ENCODE results near the gene CD58.
A peak's percentile ranks its signal among the peaks of the same experiment; 100 is the strongest.
"Not testable (repeated sequence)": the region's sequence is repeated elsewhere in the genome, so short reads cannot be mapped to it uniquely, and the experiment has no call there.

The CD58 gene

DNA sequence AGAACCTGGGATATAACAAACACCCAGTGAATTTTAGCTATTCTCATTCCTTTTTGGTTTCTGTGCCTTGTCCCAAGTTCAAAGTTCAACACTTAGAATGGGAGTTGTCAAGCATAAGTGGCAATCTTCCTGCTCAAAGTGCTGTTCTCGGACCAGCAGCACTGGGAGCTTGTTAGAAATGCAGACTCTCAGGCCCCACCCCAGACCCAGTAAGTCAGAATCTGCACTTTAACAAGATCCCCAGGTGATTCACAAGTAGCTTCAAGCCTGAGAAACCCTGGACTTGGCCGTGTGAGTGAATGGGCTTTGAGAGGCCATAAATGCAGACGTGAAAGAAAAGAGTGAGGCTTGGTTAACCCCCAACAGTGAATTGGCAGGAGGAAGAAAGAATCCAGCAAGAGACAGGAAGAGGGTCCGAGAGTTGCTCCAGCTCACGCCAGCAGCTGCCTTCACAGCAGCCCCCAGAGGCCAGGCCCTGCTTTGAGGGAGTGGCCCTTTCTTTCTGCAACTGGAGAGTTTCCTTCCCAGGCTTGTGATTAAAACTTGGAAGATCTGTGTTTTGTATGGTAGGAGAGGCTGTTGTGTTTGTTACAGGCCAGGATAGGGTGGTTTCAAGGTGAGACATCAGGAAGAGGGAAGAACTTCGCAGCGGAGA, 21.3 kb upstream of the CD58 start:
- DNase-seq: not testable (repeated sequence)

DNA sequence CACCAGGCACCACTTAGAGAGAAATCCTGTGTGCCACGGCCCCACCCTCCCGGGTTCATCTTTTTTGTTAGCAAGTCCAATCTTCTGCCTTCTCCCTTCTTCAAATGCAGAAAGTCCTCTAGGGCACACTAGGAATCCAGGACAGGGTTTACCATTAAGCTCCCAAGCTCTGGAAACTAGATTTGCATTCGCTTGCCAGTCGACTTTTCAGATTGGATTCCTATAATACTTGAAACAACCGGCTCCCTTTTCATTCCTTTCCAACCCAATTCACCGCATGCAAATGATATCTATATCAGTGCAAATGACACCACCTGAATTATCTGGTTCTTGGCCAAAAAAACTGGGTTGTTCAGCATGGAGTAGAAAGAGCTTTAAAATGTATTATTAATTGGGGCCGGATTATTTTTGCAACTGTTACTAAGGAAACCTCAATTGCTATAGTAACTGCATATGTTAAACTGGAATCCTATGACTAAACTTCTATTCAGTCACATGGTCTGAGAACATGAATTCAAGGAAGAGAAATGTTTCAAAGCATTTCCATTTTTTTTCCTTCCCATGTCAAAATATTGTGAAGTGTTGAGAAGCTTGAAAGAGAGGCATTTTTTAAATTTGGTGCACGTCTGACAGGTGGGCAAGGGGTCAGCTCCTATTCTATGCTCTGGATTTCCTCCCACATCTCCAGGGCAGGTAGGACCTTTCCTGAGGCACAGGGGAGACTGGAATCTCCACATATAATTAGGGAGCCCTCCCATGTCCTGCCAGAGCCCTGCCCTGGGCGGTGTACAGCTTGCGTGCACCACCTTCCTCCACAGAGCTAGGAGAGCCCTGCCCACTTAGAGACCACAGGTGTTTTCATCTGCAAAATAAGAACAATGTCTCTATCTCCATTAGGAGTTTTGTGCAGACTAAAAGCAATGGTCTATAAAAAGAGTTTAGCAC, 20.5 kb upstream of the CD58 start:
- not testable (repeated sequence) for DNase-seq

DNA sequence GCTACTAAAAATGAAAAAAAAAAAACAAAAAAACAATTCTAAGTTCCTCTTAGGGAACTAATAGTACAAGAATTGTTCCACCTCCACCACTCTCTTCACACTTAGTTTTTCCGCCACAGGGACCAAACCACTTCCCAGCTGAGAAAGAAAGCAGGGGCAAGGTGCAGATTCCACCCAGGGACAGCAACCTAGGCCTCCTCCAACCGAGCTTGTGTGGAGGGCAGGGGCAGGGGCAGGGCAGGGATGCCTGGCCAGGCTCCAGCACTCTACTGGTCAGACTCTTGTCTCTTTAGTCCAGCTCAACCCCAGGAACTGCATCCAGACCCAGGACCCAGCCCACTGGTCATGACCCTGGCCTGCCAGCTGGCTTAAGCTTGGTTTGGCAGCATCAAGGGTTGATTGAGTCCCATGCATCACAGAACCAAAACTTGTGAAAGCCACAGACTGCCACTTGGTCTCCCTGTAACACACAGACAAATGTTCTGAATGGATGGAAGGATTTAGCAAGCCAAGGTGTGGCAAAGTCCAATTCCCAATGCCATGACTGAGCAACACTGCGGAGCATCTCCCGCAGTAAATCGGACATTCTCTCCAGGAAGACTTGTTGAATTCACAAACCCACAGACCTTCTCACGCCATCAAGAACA, 19.7 kb upstream of the CD58 start:
- DNase-seq: not testable (repeated sequence)

DNA sequence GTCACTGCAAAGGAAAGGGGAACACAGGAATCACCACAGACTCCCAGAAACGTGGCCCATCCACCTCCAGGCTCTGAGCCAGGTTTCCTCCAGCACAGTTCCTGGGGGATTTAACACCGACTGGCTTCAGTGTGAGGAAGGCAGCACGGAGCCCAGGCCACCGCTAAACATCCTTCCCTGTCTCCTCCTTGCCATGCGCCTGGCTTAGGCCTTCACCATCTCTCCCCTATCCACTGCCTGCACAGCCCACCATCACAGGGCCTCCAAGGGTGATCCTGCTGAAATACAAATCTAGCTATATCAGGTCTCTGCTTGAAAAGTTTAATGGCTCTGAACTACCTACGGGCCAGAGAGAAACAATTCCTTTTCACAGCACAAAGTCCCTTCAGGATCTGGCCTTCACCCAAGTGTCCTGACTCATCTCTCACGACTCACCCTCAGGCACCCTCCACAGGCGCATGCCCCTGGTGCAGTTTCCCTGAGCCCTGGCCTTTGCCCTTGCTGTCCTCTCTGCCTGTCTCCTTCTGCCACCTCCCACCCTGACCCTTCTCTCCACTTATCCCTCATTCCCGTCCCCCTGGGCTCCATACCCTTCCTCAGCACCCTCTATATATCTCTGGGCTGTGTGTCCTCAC, 18.4 kb upstream of the CD58 start:
- not testable (repeated sequence) for DNase-seq

DNA sequence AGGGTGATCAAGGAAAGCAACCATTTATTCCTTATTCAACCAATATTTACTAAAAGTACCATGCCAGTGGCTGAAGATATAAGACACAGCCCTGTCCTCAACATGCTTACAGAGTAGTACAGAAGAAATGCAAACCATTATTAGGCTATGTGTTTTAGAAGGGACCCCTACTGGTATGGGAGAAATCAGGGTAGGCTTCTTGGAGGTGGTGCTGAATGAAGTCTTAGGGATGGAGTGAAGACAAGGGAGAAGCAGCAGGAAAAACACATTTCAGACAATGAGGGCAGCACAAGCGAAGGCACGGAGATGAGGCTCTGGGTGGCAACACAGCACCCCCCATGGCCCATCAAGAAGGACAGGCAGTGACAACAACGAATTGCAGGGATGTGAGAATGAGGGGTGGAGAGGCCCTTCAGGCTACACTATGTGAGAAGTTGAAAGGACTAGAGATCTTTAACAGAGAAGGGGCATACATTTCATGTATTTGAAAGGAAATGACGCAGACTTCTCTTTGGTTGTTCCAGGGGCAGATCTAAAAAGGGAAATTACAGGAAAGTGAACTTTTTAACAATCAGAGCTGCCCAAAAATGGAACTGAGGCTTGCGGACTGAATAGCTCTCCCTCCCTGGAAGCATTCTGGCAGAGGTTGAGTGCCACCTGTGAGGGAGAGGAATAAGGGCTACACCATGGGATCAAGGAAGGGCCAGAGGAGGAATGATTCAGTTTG, 16.8 kb upstream of the CD58 start:
- DNase-seq: no peak

DNA sequence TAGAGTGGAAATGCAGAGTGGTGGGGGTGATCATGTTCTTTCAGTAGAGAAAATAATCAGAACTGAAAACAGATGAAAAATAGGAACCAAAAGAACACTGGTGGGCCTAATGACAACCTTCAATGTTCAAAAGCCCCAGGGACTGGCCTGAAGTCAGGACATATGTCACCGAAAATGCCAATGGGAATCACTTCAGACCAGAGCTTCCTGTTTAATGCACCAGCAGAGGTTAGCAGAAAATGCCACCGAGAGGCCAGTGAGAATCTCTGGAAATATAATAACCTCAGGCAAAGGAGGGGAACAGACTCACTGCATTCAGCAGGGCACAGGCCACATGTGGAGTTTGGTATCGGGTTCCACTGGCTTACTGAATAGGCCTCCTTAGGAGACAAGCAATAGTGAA, 15.9 kb upstream of the CD58 start:
- DNase-seq: no peak

DNA sequence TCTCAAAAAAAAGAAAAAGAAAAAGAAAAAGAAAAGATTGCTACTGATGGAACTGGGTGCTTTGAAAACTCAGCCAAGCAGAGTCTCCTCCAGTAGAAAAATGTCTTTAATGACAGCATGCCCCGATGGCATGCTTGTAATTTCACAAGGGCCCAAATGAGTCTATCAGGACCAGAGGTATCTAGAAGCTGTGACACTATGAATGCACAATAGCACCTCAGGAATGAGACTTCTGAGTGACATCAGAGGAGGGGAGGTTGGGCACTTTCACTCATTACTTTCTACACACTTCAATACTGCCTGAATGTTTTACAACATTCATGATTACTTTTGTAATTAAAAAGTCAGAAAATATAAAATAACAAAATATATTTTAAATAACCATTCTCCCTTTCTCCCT, 15.1 kb upstream of the CD58 start:
- no peak for DNase-seq

DNA sequence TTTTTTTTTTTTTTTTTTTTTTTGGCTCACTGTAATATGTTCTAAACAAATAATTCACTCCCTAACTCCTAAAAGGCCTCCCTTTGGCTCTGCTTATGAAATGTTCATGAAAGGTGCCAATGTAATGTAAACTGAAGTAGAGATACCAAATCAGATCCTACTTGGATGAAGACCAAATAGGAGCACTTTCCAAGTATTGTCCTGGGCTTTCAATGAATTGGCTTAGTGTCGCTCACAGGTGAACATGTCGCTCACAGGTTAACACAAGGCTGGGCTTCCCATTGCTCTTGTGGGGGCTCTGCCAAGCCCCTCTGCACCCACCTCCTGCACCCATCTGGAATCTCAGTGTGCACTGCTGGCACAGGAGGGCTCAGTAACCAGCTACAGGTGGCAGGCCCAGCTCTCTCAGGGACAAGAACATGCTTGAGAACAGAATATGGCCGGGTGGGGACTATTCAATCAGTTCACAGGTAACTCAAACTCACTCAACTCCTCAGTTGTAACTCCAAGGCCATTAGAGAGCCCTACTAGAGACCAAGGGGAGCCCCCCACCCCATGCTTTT, 10.6 kb upstream of the CD58 start:
- no peak for DNase-seq

DNA sequence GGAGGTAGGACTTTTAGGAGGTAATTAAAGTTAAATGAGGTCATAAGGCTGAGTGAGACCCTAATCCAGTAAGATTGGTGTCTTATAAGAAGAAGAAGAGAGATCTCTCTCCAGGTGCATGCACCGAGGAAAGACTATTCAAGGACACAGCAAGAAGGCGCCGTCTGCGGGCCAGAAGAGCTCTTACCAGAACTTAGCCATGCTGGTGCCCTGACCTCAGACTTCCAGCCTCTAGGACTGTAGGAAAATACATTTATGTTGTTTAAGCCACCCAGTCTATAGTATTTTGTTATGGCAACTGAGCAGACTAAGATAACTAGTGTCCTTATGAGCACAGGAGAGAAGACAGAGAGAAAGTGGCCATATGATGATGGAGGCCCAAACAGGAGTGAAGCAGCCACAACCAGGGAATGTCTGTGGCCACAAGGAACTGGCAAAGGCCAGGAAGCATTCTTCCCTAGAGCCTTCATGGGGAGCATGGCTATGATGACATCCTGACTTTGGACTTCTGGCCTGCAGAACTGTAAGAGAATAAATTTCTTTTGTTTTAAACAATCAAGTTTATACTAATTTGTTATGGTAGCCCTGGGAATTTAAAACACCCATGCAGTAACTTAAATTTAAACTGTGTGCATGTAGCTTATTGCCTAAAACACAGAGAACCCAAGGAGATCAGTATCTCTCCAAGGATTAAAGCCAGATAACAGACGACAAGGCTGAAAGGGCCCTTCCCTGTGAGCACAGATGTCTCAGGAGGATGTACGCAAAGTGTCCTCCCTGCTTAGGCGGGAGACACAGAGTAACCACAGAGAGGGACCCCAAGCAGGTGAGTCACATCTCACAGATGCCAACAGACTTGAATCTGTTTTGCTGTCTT, 9.9 kb upstream of the CD58 start:
- DNase-seq: no peak

DNA sequence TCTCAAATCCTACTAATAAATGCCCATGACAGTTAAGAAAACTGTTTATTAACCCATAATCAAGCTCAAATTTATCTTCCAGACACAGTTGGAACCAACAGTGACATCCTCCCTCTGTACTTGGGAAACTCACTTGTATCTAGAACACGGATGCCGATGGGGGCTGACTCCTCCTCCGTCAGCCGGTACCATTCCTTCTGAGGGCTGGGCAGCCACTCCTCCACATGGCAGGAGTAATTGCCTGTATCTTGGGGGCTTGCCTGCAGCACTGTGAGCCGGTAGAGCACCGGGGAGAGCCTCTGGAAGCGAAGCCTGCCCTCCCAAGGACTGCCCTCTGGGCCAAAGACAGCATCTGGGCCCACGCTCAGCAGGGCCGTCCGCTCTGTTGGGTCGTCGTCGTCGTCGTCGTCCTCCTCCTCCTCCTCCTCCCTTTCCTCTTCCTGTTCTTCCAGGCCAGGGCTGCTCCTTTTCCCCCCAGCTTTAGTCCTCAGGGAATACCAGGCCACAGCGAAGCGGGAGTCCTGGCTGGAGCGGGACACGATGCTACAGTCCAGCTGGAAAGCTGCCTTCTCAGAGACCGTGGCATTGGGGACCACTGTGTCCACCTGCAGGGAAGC, 8.5 kb upstream of the CD58 start:
- no peak for DNase-seq

DNA sequence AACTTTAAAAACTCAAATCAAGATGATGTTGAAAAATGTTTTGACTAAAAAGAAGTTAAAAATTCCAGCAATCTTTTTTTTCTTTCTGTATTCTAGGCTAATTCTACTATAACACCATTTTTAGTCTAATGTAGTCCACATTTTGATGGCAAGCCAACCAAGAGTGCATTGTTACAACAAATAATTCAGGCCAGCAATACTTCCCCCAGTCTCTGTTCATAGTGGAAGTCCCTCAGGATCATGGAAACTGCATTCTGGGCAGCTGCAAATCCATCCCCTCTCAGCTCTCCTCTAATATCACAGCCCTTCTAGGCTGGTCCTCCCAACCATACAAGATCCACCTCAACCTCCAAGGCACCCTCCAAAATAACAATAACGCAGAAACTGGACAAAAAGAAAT, 7.8 kb upstream of the CD58 start:
- DNase-seq: no peak

DNA sequence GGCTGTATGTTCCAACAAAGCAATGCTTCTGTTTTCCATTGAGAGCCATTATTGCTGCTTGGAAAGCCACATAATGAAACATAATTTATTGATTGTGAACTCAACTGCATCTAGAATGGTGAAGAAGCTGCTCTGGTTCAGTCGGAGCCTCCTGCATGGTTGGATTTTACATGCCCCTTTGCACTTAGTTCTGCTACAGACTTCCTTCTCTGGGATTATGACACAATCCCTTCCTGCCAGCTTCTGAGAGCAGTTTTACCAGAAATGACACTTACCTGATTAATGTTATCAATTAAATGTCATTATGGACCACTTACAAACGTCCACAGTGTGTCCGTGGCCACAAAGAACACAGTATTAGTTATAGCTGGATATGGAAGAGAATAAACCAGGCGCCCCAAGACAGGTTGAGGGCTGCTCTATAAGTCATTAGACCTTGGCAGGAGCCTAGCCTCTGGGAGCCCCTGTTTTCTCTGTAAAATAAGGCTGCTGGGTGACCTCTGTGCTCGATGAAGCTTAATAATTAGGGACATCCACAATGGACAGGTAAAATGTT, 7.0 kb upstream of the CD58 start:
- no peak for DNase-seq

DNA sequence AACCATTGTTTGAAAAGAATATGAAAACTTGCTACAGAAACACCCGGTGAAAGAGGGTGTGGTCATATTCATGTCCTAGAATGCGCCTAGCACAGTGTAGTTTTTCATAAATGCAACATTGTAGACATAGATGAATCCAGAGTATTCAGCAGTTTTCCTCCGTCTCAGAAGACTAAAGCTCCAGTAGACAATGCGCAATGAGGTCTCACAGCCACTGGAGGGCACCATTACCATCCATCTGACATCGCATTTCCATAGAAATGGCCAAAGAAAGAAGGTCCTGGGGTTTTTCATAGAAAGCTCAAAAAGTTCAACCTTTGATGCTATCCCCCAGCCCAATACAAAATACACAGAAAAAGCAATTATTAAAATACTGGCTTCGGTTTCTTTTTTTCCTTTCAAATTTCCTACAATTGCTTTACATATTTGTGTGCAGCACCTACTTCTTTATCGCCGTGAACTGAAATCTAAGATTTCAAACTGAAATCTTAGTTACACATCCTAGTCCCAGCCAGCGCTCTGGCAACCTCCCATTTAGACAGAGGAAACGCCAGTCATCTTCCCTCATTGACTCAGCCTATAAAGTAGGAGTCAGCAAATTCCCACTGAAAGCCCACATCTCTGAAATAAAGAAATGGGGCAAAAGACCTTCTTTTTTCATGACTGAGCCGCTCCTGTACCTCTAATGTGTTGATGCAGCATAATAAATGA, 3.9 kb upstream of the CD58 start:
- peak; percentile 13 for DNase-seq

DNA sequence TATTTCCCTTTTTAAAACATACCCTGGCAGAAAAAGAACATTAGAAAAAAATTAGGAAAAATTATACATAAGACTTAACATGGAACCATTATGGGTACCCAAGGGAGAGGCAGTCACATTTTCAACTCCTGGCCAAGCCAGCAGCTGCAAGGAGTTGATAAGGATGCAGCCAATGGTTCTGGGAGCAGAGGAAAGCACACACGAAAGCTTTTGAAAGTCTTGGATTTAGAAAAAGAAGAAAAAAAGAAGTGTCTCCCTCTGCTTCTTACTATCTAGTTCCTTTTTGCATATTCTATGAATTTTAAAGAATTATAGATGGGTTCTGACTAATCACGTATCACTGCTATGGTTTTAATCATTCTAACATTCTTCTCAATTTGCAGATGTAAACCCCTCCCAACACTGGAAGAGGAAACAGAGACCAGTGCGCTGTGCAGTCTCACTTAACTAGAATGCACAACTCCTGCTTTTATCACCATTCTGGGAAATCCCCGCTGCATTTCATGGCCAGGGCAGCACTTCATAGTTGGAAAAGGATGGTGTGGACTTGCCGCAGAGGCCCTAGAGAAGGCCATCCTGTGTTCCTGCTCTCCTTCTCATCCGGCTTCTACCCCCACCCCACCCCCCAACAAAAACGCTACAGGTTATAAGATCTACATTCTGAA, 2.7 kb upstream of the CD58 start:
- no peak for DNase-seq

DNA sequence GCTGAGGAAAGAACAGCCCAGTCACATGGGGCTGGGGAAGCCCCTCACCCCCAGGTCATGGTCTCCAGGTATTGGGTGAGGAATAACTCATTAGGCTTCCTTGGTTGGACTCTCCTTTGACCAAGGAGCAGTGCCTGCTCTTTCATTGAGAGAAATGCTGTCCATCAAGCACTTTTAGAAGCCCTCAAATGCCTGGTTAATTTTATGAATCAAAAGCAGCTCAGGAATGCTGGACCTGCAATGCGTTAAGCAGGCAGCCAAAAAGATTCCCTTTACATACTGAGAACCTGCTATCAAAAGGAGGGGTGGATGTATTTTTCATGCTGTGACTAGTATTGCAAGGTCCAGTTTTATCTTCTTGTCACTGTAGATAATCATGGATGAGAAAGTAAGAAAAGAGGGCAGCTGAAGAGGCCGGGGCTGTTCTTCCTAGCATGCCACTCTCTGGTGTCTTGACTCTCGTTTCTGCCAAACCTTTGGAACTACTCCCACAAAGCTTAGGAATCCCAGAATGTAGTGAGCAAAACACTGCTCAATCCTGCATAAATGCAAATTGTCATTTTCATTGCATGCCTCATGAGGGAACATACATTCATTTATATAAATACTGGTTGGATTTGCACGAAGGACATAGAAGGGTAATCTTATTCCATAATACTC, 2.1 kb upstream of the CD58 start:
- no peak for DNase-seq

DNA sequence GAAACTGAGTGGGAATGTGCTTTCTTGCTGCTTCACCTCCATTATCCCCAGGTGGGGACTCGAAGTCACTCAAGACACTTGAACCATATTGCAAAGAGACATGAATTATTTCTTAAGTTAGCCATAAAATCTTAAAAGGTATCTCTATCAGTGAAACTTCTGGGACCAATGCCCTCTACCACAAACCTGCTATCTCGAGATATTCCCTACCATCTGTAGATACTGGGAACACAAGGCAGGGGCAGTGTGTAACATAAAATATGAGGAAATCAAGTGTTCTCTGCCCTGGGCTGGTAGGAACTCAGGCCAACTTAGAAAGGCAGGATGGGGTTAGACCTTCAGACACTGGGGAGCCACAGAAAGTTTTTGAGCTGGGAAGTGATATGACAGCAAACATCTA, 1.3 kb upstream of the CD58 start:
- no peak for DNase-seq

DNA sequence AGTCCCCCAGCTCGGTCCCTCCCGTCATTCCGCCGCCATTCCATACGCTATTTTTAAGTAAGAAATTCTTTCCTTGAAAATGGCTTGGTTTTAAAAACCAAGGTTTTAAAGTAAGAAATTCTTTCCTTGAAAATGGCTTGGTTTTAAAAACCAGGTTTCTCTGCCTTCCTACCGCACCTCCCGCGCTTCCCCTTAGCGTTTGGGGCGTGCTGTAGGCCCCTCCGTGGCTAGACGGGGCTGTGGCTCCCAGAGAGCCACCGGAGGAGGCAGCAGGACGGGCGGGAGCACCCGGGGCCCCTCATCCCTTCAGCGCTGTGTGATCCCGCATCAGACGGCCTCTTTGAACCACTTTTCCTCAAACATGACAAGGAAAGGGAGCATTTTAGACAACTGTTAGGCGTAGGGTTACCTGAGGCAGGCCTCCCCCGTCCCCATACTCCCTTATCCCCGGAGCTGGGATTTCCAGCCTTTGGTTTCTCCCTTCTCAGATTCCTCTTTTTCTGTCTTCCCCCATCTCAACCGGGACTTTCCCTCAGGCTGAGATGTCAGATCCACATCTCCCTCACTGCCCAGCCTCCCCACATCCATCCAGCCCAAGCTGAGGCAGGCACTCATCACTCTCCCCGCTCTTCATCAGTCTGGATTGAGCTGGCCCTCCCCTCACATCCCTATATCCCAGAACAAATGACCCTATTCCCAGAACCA, 541 bp upstream of the CD58 start:
- DNase-seq: no peak

All from effector CD8-positive, alpha-beta T cell (primary cell).